GM12872 (cell line): ENCODE data around the gene RND1.

Source experiments
- TF ChIP-seq, protein P1 (sequence below): IDR thresholded peaks from 3 replicates; pipeline ENCODE4 v1.5.1; 2011; ENCODE audit warnings: low read depth, mild to moderate bottlenecking, low read length, moderate library complexity; ENCODE audit not compliant: insufficient read depth

Gene RND1

GRCh38 chr12:48814262-48815125 is 51.2 kb downstream of the RND1 start:
- TF ChIP-seq, protein P1, sequence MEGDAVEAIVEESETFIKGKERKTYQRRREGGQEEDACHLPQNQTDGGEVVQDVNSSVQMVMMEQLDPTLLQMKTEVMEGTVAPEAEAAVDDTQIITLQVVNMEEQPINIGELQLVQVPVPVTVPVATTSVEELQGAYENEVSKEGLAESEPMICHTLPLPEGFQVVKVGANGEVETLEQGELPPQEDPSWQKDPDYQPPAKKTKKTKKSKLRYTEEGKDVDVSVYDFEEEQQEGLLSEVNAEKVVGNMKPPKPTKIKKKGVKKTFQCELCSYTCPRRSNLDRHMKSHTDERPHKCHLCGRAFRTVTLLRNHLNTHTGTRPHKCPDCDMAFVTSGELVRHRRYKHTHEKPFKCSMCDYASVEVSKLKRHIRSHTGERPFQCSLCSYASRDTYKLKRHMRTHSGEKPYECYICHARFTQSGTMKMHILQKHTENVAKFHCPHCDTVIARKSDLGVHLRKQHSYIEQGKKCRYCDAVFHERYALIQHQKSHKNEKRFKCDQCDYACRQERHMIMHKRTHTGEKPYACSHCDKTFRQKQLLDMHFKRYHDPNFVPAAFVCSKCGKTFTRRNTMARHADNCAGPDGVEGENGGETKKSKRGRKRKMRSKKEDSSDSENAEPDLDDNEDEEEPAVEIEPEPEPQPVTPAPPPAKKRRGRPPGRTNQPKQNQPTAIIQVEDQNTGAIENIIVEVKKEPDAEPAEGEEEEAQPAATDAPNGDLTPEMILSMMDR: peak; percentile 99

DNA sequence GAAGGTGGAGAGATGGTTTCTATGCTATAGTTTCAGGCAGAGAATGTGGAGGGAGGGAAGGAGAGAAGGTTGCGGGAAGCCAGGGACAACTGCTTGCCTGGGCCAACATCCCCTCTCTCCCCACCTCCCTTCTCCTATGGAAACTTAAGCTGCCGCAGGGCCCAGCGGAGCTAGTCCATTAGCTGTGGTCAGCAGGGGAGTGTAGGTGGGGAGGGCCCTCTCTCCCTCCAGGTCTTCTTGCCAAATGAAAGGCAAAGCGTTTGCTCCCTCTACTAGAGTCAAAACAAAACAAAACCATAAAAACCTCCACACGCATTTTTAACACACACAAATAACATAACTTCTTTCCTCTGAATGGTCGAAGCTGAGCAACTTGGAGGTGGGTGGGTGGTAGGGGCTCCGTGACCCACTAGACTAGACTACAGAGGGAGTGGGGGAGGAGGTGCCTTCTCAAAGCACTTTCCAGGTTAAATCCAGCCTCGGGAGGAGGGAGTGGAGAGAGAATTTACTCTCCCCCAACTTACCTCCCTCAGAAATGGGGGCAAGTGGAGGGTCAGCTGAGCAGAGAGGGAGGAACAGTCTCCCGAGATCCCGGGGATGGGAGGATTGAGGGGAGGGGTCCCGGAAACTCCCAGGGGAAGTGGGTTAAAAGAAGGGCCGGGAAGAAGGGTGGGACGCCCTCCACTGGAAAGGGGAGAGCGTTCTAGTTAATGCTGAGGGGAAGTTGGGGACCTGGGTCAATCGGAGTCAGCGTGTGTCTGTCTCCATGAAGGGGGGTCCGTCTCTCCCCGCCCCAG is 52.0 kb downstream of the RND1 start:
- TF ChIP-seq, protein P1: 0 out of 3 replicates have a peak, but pooled peaks have one; percentile 1

GRCh38 chr12:48812389-48812788 is 53.3 kb downstream of the RND1 start:
- TF ChIP-seq, protein P1: no peak

DNA sequence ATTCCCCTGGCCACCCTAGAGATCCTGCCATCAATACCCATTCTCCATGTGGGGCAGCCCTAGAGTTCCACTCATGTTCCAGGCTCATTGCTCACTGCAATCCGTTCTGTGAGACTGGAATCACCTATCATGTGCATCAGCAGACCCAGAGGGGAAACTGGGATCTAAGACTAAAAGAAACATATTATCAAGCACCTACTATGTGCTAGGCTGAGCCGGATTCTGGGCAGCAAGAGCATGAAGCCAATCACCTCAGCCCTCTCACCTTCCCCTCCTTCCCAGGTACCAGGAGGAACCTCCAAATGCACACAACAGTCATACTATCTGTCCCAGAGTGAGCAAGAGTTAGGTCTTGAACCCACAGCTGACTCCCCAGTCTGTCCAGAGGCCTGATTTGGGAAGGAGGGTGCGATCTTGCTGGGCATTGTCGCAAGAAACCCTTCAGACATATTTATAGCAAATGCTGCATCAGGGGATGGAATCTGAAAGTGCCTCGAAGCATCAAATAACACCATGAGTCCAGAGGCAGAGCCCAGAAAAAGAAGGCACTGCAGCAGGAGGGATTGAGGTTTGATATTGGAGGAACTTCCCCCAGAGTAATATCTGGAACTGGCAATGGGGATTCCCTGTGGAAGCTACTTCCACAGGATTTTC is 54.1 kb downstream of the RND1 start:
- TF ChIP-seq, protein P1: no peak

DNA sequence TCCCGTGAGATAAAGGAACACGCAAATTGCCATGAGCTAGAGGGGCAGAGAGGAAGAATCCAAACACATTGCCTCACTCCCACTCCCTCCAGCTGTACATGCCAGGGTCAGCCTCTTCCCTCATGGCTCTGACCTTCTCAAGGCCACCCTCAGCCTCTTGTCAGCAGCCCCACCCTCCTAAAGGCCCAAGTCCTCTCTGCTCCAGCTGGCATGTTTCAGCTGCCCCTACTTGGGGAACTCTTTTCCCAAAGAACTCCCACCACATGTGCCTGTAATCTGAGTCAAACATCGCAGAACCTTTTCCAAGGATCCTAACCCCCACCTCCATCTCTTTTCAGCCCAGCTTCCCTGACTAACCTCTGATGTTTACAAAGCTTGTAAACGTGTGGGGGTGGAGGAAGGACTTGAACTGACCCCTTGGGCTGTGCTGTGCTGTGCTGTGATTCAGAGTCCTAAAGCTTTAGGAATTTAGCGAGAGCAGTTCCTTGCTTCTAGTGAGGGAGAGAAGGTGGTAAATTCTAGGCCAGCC is 54.7 kb downstream of the RND1 start:
- TF ChIP-seq, protein P1: no peak

DNA sequence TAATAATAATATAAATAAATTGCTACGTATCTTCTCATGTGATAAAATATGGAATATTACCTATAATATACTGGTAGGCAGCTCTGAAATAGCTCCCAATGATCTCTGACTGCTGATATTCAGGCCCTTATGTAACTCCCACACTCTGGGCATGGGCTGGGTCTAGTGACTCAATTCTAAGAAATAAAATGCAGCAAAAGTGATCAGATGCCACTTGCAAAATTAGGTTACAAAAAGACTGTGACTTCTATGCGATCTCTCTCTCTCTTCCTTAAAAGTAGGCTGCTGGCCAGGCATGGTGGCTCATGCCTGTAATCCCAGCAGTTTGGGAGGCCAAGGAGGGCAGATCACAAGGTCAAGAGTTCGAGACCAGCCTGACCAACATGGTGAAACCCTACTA is 57.7 kb downstream of the RND1 start:
- TF ChIP-seq, protein P1: no peak
